NCI-H510A (cell line): ENCODE measurements around the gene NEK3.
"Not testable (repeated sequence)": the region's sequence is repeated elsewhere in the genome, so short reads cannot be mapped to it uniquely, and the experiment has no call there.

ENCODE experiments used
- DNase-seq: peaks from one replicate; lab custom pipeline; 2025; lab: John Stamatoyannopoulos, UW

Gene NEK3

DNA sequence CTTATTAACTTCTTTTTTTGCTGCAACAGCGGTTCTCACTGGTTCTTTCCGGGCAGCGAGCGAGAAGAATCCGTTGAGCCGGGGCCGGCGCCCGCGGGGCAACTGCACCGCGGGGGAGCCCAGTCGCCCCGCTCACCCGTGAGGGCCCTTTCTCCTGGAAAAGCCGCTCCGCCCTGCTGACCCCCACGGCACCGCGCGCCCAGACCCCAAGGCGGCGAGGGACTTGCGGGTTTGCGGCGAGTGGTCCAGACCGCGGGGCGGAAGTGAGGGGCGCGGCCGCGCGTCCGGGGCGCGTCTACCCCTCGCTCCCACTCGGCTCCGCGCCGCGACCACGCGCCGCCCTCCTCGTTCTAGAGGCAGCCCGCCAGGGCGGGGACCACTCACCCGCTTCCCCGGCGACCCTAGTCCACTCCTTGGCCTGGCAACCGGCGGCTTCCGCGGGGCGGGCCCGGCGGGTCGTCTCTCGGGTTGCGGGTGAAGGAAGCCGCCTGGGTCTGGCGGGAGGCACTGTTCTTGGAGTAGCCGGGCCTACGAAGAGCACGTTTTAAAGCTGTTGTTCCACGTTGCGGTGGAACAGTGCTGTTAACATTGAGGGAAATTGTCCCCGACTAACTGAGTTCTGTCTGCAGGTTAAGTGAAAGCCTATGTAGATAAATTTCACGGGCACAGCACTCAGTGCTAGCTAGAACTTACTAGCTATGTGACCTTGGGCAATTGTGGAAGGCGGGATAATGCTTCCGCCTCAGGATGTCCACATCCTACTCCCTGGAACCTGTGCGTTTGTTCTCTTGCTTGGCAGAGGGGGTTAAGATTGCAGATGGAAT lies at the start of gene NEK3:
Gene NEK3 (minus strand): TSS at position 439 of the 824 bp plus-strand sequence. CDS start 3,406 bp downstream, outside the sequence.
- peak; percentile 4 for DNase-seq

DNA sequence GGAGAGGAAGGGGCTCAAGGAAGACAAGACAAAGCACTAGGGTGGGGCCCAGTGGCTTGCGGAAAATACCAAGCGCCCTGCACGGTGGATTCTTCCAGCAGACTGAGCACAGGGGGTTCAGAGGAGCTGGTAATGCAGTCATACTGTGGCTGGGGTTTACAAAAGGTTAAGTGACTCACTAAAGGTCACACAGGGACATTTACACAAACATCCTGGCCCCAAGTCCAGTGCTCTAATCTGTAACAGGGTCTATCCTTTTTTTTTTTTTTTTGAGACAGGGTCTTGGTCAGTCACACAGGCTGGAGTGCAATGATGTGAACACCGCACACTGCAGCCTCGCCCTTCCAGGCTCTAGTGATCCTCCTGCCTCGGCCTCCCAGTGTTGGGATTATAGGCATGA lies 49.0 kb upstream of the NEK3 start:
- not testable (repeated sequence) for DNase-seq

DNA sequence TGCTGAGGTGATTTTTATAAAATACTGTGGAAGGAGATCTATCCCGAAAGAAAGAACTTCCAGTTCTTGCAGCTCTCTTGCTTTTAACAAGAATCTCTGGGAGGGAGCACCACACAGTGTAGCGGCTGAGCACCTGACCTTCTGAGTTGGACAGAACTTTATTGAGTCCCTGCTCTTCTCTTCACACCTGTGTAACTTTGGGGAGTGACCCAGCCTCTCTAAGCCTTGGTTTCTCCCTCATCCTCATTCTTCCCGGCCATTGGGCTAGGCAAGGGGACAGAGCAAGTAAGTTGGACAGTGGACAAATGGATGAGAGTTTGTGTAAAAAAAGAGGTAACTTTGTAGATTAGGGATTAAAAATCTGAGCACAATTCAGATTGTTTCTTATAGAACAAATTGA lies 48.5 kb upstream of the NEK3 start:
- DNase-seq = not testable (repeated sequence)

- not testable (repeated sequence) for DNase-seq
Measured at GRCh38 chr13:52207337-52207736, 47.9 kb upstream of the NEK3 start.

GRCh38 chr13:52204546-52204945 lies 45.1 kb upstream of the NEK3 start:
- DNase-seq = not testable (repeated sequence)

- not testable (repeated sequence) for DNase-seq
Measured at GRCh38 chr13:52203864-52204263, 44.5 kb upstream of the NEK3 start.

DNA sequence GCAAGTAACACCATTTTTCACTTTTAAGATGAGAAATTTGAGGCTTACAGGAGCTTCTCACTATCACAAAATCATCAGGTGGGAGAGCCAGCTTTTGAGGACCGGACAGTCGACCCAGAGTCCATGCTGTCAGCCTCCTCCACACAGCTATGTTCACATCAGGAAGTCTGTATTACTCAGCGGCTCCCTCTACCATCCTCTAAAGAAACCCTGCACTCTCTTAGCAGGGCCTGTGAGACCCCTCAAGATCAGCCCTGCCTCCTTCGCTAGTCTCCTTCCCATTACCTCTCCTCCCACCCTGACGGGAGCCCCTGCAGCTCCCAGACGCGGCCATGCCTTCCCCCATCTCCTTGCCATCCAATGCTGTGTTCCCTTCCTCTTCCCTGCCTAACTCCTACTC lies 43.1 kb upstream of the NEK3 start:
- DNase-seq = not testable (repeated sequence)

DNA sequence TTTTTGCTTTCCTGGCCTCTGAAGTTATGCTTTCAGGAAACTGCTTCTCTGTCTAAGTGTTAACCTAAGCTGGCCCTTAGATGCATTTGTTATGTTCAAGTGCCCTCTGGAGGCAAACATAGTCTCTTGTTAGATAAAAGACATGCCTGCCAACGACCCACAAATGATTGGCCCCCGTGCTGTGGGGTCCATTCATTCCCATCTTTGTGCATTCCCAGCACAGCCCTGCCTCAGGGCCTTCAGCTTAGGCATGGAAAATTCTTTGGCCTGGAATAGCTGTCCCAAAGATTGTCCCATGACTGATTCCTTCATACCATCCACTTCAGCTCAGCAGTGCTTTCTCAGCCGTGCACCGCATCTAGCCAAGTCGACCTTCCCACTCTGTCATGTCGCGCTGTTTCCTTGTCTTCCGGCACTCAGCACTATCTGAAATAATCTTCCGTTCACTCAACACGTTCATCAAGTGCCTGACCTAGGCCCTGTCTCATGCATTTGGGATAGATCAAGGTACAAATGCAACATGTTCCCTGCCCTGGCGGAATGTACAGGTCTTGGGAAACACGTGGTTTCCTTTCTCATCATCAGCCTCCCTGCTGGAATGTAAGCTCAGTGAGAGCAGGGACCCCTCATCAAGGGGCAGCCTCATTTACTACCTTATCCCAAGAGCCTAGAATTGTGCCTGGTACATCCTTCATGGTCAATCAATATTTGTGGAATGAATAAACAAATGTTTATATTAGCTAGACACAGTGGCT lies 42.2 kb upstream of the NEK3 start:
- DNase-seq = not testable (repeated sequence)

DNA sequence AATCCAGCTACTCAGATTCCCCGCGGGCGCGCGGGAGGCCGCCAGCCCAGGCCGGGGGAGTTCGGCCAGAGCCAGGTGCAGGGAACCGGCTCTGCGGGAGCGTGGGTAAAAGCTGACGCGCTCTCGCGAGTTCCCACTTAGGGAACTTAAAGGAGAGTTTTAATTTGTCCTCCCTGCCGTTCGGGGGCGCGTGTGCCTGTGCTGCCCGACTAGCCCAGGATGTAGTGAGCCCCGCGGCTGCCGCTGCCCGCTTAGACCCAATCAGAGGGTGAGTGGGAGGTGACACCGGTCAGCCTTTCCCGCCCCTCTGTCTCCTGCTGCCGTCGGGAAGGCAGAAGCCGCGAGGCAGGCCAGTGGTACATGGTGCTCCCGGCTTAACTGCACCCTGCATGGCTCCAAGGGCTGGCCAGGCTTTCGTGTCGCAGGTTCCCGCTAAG lies 36.0 kb upstream of the NEK3 start:
- peak; percentile 62 for DNase-seq

DNA sequence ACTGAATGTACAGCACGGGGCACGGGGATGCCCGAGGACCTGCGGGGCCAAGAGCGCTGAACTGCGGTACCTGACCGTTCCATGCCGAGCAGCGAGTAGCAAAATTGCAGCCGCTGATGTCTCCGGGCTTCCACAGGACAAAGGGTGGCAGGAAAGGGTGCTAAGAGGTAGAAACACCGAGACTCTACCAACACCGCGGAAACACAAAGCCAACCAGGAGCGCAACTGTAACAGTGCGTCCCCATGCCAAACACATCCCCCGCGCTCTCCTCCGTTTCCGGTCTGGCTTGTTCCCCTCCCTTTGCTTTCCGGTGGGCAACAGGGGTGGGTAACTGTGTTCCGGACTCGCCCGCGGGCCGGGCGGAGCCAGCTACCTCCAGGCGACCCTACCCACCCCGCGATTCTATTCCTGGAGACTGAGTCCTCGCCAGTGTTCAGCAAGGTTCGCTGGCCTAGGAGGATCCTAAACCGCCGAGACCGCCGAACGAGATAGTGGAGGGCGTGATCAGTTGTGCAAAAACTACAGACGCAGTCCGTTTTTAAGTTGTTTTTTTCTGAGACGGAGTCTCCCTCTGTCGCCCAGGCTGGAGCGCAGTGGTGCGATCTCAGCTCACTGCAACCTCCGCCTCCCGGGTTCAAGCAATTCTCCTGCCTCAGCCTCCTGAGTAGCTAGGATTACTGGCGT lies 34.9 kb upstream of the NEK3 start:
- peak; percentile 13 for DNase-seq

- DNase-seq = not testable (repeated sequence)
Measured at GRCh38 chr13:52193587-52194183, 34.3 kb upstream of the NEK3 start.

- not testable (repeated sequence) for DNase-seq
Measured at GRCh38 chr13:52187424-52188187, 28.2 kb upstream of the NEK3 start.

DNA sequence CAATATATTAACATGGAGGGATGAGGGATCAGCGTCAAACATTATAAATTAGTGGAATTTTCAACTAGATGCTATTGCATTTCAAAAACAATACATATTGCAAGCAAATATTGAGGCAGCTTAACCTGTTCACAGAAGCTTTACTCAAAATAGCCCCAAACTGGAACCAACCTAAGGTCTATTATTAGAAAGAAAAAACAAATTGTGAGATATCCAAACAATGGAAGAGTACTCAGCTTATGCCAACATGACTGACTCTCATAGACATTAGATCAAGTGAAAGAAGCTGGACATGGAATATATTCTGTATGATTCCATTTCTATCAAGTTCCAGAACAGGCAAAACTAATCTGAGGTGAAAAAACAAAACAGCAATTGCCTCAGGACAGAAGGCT lies 27.6 kb upstream of the NEK3 start:
- no peak for DNase-seq

- not testable (repeated sequence) for DNase-seq
Measured at GRCh38 chr13:52181316-52181954, 22.0 kb upstream of the NEK3 start.

GRCh38 chr13:52179925-52180324 lies 20.5 kb upstream of the NEK3 start:
- no peak for DNase-seq

DNA sequence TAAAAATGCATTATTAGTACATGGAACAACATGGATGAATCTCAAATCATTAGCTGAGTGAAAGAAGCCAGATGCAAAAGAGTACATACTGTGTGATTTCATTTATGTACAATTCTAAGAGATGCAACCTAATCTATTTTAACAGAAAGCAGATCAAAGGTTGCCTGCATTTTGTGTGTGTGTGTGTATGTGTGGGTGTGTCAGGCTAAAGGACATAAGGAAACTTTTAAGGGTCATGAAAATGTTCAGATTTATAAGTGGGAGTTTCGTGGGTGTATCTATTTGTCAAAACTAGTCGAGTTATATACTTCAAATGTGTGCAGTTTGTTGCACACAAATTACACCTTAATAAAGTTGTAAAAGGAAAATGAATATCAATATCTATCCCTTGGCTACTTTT lies 17.9 kb upstream of the NEK3 start:
- DNase-seq = no peak

GRCh38 chr13:52173970-52174369 lies 14.6 kb upstream of the NEK3 start:
- not testable (repeated sequence) for DNase-seq

GRCh38 chr13:52173373-52173772 lies 14.0 kb upstream of the NEK3 start:
- DNase-seq = no peak

GRCh38 chr13:52171686-52172085 lies 12.3 kb upstream of the NEK3 start:
- not testable (repeated sequence) for DNase-seq

DNA sequence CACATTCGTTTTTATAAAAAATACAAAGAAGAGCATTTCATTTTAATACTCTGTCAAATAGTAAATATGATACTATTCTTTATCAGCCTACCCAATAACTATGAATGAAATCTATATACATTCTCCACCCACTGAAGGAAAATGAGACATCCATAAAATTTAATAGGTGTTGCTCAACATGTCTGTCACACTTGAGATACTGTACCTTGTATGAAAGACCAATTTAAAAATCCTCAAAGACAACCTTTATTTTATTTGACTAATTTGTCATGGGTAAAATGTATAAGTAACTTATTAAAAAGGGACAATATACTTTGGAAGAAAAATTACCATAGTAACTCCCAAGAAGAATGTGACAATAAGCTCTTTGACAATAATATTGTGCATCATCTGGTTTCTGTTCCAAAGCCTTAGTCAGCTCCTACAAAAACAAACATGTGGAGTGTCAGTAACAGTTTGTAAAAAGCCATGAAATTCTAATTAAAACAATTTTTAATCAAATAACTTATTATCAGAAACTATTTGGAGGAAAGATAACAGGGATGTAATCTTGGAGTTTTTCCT lies 11.5 kb upstream of the NEK3 start:
- not testable (repeated sequence) for DNase-seq
